Stimulated activated naive CD4-positive, alpha-beta T cell (primary cell): Measurements from ENCODE around the gene RBMS1.
"Not testable (repeated sequence)": the region's sequence is repeated elsewhere in the genome, so short reads cannot be mapped to it uniquely, and the experiment has no call there.

Source experiments
- DNase-seq, 6 experiments: peaks; one replicate each; lab custom pipeline; 2025; lab: John Stamatoyannopoulos, UW

The RBMS1 gene

DNA sequence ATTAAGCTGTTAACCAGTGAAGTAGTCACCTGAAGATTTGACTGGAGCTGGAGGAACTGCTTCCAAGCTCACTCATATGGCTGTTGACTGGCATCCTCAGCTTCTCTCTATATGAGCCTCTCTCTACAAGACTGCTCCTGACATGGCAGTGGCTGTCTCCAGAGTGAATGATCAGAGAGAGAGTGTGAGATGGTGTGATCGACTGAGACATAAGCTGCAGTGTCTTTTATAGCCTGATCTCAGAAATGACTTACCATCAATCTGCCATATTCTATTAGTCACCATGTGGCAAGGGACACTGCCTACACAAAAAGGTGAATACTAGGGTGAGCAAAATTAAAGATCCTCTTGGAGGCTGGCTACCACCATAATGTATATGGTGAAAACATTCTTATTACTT is 7.8 kb upstream of the RBMS1 start:
- no peak for DNase-seq

DNA sequence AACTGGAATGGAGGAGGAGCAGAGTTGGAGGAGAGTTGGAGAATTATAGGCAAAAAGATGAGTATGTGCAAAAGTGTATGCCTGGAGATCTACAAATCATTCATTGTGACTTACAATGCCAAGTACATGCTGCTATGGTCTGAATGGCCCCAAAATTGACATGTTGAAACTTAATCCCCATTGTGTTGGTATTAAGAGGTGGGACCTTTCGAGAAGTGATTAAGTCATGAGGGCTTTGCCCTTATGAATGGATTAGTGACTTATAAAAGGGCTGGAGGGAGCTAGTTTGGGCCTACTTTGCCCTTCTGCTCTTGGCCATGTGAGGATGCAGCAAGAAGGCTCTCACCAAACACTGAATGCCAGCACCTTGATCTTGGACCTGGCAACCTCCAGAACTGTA is 6.3 kb upstream of the RBMS1 start:
- no peak for DNase-seq

DNA sequence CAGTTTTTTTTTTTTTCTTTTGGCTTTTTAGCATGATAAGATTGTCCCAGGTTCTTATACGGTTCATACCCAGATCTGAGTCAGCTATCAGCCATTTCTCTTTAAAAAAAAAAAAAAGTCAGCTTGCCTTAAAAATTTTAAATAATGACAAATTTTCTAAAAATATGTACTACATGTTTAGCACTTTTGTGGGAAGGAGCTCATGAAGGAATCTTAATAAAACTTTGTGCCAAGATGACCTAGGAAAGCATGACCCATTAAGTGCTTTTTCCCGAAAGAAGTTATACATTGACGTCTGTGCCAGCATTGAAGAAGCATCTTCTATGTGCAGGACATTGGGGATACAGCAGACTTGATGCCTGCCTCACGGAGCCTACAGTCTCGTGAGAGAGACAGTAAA is 4.5 kb upstream of the RBMS1 start:
- no peak for DNase-seq

DNA sequence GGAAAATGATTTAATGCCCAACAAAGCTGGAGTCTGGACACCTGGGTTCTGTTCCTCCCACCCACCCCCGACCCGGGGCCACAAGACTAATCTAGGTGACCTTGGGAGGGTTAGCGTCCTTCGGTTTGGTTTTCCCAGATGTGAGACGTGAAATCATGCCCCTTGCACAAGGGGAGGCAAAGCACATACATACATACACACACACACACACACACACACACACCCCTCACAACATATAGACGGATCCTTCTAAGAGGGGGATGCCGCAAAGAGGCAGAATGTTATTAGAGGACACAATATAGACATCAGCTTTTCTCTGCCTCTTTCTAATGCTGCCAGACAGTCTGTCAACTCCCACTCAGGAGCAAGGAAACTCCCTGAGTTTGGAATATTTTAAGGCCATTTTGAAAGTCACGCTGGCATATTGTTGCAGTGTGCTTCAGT is 616 bp upstream of the RBMS1 start:
- peak in 2 of 6 experiments; percentile 21 to 28 for DNase-seq

DNA sequence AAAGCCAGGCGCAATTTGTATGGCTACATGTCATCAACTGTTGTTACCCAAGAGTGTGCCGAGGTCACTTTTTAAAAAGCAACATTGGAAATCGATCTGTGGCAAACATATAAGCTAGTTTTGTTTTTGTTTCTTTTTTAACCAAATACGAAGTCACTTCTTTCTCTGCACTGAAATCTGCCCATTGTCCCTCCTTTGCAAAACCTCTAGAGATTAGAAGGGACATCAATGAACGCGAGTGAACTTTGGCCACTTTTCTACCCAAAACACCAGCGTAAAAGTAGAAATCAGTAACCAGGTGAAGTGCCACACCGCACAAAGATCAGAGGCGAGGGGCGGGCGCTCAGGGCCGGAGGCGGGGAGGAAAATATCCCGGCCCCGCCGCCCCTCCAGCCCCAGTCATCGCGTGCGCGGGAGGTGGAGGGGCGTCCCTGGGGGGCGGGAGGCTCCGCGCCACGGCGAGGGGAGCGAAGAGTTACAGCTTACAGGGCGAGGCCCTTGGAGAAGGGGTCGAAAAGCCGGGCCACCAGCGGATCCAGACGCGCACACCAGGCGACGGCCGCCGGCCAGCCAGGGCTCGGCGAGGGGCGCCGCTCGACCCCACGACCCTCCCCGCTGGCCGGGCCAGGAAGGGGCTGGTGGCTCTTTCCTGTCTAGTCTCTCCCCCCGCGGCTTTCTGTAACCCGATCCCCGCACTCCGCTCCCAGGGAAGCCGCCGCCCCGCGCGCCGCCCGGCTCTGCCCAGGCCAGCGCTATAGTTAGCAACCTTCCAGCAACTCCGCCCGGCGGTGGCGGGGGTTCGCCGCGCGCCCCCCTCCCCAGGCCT is 993 bp downstream of the RBMS1 start:
- peak; percentile 45 to 68 (median 59) for DNase-seq

DNA sequence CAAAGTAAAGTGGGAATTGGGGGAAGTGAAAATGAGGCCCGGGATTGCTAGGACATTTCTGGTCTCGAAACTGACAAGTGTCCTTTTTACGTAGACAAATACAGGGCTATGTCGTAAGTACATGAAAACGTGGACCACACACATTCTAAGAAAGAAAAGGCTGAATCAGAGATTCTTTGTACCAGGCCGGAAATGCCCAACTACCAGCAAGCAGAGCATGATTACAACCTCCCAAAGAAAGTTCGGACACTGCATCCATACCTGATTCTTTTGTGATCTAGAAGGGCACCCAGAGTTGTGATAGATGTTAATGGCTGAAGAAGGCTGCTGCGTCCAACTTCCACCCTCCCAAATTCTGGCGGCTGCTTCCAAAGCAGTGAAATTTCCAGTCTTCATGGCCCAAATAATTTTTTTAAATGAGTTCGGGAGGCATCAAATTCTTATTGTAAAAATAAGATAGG is 1.7 kb downstream of the RBMS1 start:
- peak in 2 of 6 experiments; percentile 29 to 36 for DNase-seq

DNA sequence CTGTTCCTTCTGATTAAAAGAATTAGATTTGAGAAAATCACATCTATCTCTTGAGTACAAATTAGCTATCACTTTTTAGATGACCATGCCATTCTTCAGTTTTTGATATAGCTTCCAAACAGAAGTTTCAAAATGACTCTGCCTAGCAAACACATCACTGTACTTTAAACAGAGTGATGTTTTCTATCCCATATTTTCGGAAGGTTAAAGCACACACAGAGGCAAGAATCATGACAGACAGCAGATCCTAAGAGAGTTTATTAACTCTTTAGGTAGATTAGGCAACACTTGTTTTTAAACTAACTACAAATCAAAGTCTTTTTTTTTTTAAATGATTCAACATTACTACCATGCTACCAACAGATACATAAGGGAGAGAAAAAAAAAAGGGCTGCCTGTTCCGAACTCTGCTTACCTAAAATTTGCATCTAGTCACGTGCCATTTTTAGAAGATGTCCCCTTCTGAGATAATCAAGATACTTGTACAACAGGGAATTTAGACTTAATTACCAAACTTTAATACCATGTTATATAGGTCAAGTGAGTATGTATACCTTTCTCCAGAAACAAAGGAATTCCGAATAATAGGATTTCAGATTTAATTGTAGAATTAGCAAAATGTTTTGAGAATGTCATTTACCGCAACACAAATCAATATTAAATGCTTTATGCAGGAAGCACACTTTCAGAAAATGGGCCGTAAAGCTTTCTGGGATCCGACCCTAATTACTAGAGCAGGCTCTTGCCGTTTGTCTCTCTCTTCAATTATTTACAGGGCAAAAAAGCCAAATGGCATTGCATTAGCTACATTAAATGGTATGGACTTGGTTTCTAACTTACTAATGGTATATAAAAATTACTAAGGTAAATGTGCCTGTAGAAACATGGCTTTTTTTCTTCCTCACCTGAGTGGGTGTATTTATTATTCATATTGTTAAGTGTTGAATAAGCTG is 2.6 kb downstream of the RBMS1 start:
- DNase-seq = peak in 2 of 6 experiments; percentile 16 to 17

DNA sequence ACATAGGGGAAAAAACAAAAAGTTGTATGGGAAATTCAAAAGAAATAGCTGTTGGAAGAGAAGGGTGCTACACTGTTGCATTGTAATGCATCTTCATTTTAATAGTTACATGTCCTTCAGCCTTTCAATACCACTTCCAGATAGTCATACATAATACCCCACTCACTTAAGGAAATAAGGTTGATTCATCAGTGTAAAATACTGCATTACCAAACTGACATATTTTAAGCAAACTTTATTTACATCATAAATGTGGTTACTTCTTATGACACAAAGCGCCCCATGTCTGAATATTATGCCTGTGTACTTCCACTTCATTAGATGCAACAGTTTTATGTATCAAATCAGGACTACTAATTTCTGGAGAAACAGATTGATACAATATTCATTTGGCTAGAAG is 4.5 kb downstream of the RBMS1 start:
- no peak for DNase-seq

DNA sequence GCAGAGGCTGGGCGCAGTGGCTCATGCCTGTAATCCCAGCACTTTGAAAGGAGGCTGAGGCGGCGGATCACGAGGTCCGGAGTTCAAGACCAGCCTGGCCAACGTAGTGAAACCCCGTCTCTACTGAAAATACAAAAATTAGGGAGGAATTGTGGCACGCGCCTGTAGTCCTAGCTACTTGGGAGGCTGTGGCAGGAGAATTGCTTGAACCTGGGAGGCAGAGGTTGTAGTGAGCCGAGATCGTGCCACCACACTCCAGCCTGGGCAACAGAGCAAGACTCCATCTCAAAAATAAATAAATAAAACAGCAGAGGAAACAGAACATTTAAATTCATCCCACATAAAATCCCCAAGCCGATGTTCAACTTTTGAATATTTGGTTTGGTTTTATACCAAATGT is 5.3 kb downstream of the RBMS1 start:
- DNase-seq = not testable (repeated sequence)

DNA sequence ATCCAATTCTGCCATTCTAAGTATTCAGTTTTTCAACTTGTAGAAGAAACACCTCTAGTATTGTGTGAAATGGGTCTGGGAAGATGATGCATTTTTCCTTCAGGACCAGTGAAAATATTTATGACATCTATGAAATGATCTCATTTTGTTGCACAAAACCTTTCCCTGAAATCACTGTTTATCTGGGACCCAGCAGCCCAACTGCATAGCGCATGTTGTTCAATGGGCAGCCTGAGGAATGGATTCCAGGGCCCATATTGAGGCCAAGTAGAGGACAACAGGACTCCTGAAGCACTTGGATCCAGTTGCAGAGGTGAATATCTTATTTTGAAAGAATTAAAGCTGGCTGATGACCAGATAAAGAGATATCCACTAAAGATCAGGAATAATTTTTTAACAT is 7.3 kb downstream of the RBMS1 start:
- DNase-seq = no peak

DNA sequence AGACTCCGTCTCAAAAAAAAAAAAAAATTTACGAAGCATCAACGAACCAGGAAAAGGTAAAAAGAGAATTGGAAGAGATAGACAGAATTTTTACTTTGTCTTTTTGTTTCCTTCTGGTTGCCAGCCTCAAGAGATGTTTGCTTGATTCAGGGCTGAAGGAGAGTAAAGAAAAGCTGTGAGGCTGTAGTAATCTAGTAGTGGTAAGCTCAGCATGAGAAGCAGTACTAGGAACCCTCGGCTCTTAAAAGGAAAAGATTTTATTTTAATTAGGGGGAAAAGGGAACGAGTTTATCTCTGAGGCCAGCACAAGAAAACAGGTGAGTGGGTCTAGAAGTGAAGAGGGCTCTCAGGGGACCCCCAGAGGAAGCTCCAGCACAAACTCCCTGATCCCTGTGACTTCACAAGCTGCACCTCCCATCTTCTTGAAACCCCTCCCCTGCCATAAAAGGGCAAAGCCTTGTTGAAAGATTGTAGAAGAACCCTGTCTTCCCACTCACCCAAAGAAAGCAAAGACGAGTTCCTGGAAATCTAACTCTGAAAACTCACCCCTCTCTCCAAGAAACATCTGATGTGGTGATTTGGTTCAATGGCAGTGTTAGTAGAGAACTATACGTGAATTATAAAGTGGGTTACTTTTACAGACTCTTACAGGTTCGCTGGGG is 8.6 kb downstream of the RBMS1 start:
- DNase-seq = peak in 4 of 6 experiments; percentile 12 to 47 (median 30)

DNA sequence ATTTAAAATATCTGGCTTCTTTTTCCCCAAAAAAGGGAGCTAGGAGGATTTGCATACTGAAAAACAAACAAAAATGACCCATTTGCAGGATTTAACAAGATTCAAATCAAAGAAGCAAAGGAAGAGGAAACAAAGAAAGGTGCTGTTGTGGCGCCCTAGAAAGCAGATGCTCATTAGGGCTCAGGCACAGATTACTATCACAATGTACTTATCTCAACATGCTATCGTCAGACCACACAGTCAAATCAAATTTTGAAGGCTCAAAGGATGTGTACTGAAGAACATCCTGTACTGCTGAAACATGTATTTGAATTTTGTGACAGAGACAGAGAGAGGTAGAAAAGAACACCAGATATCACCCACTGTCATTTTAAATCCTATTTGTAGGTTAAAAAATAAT is 10.9 kb downstream of the RBMS1 start:
- peak in 5 of 6 experiments; percentile 29 to 82 (median 77) for DNase-seq

DNA sequence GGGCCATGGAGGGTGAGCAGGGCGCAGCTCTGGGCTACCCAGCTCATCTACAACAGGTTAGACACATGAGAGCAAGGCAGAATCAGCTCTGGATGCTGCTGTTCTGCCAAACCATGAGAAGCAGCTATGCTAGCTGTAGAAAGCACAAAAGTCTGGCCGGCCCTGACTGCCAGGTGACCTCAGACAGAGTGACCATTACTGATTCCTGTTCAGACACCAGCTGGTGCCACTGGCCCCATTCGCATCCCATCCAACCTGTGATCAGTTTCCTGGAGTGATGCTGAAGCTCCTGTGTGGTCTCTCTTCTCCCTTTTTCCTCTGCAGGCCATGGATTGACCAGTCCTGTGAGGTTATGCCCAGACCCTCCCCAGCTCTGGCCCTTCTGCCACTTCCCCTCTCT is 14.3 kb downstream of the RBMS1 start:
- no peak for DNase-seq

DNA sequence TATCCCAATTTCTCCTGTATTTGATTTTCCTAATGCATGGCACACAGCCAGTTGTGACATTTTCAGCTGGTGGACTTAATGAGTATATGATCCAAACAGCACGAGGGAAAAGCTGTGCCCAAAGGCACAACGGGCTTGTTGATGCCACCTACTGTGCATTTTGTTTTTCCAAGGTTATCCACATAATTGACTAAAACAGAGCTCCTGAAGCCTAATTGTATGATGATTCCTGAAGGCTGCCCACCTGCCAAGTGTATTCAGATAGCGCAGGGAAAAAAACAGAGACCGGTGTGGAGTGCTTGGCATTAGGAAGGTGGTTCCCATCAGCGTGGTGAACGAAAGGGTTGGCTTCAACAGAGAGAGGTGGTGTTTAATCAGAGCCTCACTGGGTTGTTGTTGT is 14.9 kb downstream of the RBMS1 start:
- no peak for DNase-seq

DNA sequence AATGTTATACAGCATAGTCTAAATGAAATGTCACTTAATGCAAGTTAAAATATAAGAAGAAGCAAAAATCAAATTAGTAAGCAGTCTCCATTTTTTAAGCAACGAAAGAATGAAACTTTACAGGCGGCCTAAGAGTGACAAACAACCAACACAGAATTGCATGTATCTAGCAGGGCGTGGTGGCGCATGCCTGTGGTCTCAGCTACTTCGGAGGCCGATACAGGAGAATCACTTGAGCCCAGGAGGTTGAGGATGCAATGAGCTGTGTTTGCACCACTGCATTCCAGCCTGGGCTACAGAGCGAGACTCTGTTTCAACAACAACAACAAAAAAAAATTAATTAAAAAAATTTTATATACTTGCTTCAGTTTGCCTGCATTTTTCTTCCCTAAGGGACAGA is 16.6 kb downstream of the RBMS1 start:
- no peak for DNase-seq

DNA sequence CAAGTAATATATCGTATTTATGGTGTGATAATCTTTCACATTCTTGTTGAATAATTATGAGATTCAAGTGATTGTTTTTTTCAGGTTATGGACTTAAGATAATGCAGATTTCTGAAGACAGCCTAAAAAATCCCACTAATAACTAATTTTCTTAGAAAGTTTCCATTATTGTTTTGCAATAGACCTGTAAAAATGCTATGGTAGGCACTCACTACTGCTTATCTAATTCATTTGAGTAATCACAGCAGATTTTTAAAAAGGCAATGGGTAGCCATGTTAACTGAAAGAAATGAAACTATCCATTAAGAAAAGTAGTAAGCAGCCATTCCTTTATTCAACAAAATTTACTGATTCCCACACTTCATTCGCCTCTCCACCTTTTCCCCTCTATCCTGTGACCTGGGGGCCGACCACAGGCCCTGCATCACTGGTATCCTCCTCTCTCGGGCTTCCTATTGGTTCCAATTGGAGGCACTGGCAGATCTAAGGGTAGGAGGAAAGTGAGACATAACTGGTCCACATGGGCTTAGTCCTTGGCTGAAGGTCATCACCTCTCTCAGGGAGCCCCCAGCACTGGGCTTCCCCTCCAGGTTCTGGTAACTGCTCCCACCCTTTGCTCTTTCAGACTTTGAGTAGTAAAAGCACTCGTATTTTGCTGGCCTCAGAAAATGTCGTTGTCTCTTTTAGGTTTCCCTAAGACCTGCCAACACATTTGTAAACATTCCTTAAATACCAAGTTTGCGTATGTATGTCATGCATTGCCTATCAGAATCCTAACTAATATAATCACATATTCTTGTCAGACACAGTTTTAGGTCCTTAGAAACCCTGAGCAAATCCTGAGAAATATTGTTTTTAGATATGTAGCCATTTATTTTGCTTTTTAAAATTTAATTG is 18.5 kb downstream of the RBMS1 start:
- DNase-seq = no peak

DNA sequence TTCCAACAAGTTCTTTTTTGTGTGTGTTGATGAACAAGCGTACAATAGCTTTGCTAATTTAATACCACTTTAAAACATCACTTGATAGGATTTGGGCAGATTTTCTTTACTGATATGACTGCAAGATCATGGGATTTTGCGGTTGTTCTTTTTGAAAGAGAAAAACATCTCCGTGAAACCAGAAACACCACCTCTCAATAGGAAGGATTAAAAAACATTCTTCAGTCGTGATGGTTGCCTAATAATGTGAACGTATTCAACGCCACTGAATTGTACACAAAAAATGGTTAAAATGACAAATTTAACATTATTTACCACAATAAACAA is 19.3 kb downstream of the RBMS1 start:
- peak in 3 of 6 experiments; percentile 21 to 71 (median 63) for DNase-seq

DNA sequence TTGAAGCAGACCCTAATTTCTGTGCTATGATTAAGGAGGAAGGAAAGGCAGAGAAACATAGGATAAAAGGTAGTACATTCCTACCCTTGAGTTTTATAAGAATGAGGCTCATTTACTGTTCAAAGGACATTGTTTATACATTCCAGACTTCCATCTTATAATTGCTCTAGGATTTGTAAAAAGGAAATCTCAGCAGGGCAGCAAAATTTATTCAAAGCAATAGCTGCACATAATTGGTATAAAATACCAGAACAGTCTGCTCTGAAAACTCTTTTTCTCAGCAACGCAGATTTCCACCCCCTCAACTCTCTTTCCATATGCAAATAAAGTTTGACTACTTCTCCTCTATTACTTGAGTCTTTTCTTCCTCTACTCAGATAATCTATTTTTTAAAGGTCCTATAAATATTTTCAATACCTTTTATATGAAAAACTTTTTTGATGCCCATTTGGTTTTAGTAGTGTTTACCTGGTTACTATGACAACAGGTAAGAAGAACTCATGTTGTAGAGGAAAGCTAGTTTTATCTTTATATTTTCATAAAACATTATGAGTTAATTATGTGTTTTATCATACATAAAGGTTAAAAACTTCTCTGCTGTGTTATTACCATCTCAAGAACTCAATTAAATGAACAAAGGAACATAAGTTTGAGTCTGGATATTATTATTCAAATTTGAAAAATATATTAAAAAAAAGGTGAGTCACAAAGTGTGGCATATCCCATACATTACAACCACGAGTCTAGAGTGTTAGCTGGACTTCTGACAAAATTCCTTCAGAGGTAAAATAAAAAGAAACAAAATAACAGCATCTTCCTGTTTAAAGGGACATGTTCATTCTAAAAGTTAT is 19.9 kb downstream of the RBMS1 start:
- peak in 2 of 6 experiments; percentile 56 to 62 for DNase-seq

DNA sequence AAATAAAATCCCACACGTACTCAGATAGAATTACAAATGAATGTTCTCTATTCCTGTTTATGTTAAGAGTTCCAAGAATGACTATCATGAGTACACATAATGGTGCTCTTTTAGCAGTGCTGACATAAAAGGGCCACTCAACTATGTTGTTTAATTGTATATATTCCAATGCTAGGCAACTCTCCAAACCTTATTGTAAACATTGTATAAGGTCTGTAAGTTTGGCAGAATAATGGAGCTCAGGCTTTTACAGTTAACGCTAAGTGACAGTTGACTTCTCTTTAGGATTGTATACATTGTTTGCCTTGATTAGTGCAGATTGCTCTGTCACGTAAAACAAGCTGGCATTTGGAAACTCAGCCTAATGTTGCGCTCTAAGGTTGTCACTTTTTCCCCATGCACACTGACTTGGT is 20.8 kb downstream of the RBMS1 start:
- no peak for DNase-seq

DNA sequence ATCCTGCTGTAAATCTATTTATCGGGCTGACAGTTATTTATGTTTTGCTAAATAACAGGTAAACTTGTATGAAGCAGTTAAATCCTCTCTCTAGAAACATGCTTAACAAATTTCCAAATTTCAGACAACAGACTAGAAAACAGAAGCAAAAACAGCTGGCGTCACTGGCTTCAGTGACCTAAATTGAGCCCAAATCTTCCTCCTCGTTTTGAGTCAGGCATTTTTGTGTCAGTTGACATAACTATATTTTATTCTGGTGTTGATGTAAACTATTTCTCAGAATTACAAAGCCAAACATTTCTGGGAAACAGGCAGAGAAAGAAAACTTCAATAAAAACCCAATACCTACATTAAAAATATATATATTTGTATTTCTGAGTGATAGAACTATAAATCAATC is 21.7 kb downstream of the RBMS1 start:
- DNase-seq = no peak
